ENCODE results near the gene MST1.

Gene MST1

GRCh38 chr3:49663831-49664230 is 25.4 kb downstream of the MST1 start:
- H3K4me3 ChIP-seq (ENCODE audit: low read length): no peak overlapping the region
- DNase-seq (ENCODE audit: low read depth): no peak
- no peak for TF ChIP-seq CTCF (IDR thresholded peaks at IDR 0.05; ENCODE audit: insufficient read depth, low read depth, low read length, missing control alignments)

GRCh38 chr3:49662720-49663413 is 26.4 kb downstream of the MST1 start:
- no peak for DNase-seq (ENCODE audit: low read depth)
- H3K4me3 ChIP-seq (ENCODE audit: low read length): no peak overlapping the region
- TF ChIP-seq CTCF (IDR thresholded peaks at IDR 0.05; ENCODE audit: insufficient read depth, low read depth, low read length, missing control alignments): no peak

- no peak overlapping the region for H3K4me3 ChIP-seq (ENCODE audit: low read length)
- no peak for DNase-seq (ENCODE audit: low read depth)
- TF ChIP-seq CTCF (IDR thresholded peaks at IDR 0.05; ENCODE audit: insufficient read depth, low read depth, low read length, missing control alignments): no peak
Observed at GRCh38 chr3:49662021-49662420, 27.3 kb downstream of the MST1 start.

- DNase-seq (ENCODE audit: low read depth): peak; percentile 7
- H3K4me3 ChIP-seq (ENCODE audit: low read length): no peak overlapping the region
- no peak for TF ChIP-seq CTCF (IDR thresholded peaks at IDR 0.05; ENCODE audit: insufficient read depth, low read depth, low read length, missing control alignments)
Observed at GRCh38 chr3:49661281-49661680, 28.0 kb downstream of the MST1 start.

GRCh38 chr3:49659756-49660155 is 29.5 kb downstream of the MST1 start:
- no peak for DNase-seq (ENCODE audit: low read depth)
- no peak for TF ChIP-seq CTCF (IDR thresholded peaks at IDR 0.05; ENCODE audit: insufficient read depth, low read depth, low read length, missing control alignments)
- no peak overlapping the region for H3K4me3 ChIP-seq (ENCODE audit: low read length)

GRCh38 chr3:49658711-49659110 is 30.6 kb downstream of the MST1 start:
- DNase-seq (ENCODE audit: low read depth): no peak
- TF ChIP-seq CTCF (IDR thresholded peaks at IDR 0.05; ENCODE audit: insufficient read depth, low read depth, low read length, missing control alignments): no peak

More at GRCh38 chr3:49658711-49659110, 30.6 kb downstream of the MST1 start:
- H3K4me3 ChIP-seq (ENCODE audit: low read length): no peak overlapping the region

Measured in epithelial cell of esophagus (primary cell).